Endothelial cell of umbilical vein (primary cell): ENCODE data around the gene MAGED4B. TPM values are rescaled to one million over a fixed set of nuclear protein-coding genes. Genes with fewer than 3 reads are reported as not detected.
"Not testable (repeated sequence)": the region's sequence is repeated elsewhere in the genome, so short reads cannot be mapped to it uniquely, and the experiment has no call there.

ENCODE experiments used
- Bru-seq: library from RNA; stranded (reverse); fragments of 400-500 nt; gene quantifications from one replicate; lab custom pipeline; 2021; lab: Mats Ljungman, UMichigan
- BruChase-seq, 2 experiments: library from RNA; stranded (reverse); fragments of 400-500 nt; gene quantifications; one replicate each; lab custom pipeline; 2021; lab: Mats Ljungman, UMichigan
- BruUV-seq: library from RNA; stranded (reverse); fragments of 400-500 nt; replicated peaks from 2 replicates; lab custom pipeline; 2021; lab: Mats Ljungman, UMichigan
- CTCF ChIA-PET: fragments of 300-600, 350-600 bp; sonication (Branson Sonifier 250); formaldehyde crosslinking; loops from one replicate; lab custom pipeline; 2021; ENCODE audit warnings: antibody characterized with exemption, inconsistent platforms; lab: Charles Lee
- POLR2A ChIA-PET: fragments of 300-600, 350-600 bp; sonication (Branson Sonifier 250); formaldehyde crosslinking; loops from one replicate; lab custom pipeline; 2021; ENCODE audit warnings: antibody characterized with exemption, inconsistent platforms; lab: Charles Lee
- DNase-seq: peaks from one replicate; pipeline ENCODE4 v3.0.0-alpha.2; 2011; ENCODE audit warnings: low read depth, low spot score
- FAIRE-seq: peaks from 2 replicates; lab custom pipeline; 2011; peaks lifted over from hg19 to GRCh38; lab: Jason Lieb, UNC
- H2AFZ ChIP-seq: 2 replicates; pipeline ENCODE4 v1.6.0; 2012; ENCODE audit warnings: low read depth, low read length, control low read depth, inconsistent platforms
- H3K27ac ChIP-seq: 2 replicates; pipeline ENCODE4 v1.5.1; 2011; ENCODE audit warnings: low read depth, mild to moderate bottlenecking, control low read depth, low read length, moderate library complexity; ENCODE audit not compliant: insufficient read depth
- H3K27me3 ChIP-seq, 2 experiments: 2 replicates each; pipeline versions ENCODE4 v1.6.0 to v1.6.1; 2011; ENCODE audit warnings: low read length in 2 of 2, mixed read lengths in 1 of 2; ENCODE audit not compliant: control insufficient read depth in 2 of 2, insufficient read depth in 2 of 2
- H3K36me3 ChIP-seq, 2 experiments: 2 replicates in 1 of 2; 3 replicates in 1 of 2; pipeline ENCODE4 v1.5.1; 2011; ENCODE audit warnings: low read length in 2 of 2, mild to moderate bottlenecking in 1 of 2, moderate library complexity in 1 of 2; ENCODE audit not compliant: control insufficient read depth in 2 of 2, insufficient read depth in 2 of 2; ENCODE audit errors: extremely low read depth in 1 of 2
- H3K4me1 ChIP-seq: 3 replicates; pipeline ENCODE4 v1.5.1; 2011; ENCODE audit warnings: mild to moderate bottlenecking, low read length; ENCODE audit not compliant: control insufficient read depth, insufficient read depth; ENCODE audit errors: extremely low read depth
- H3K4me2 ChIP-seq: 2 replicates; pipeline ENCODE4 v1.6.1; 2011; ENCODE audit warnings: low read length, control low read depth, mixed read lengths; ENCODE audit not compliant: insufficient read depth
- H3K4me3 ChIP-seq, 3 experiments: fragments of 200-600 bp in 1 of 3; sonication (generic), shearing (Covaris generic) in 1 of 3; replicated peaks in 1 of 3; 2 replicates each; pipeline ENCODE4 v1.5.1; 2011 to 2016; ENCODE audit warnings: control low read depth in 3 of 3, low read length in 3 of 3, mild to moderate bottlenecking in 2 of 3, inconsistent platforms in 1 of 3, low read depth in 1 of 3, moderate library complexity in 1 of 3; ENCODE audit not compliant: insufficient read depth in 1 of 3
- H3K79me2 ChIP-seq: 2 replicates; pipeline ENCODE4 v1.6.0; 2012; ENCODE audit warnings: low read length, inconsistent platforms; ENCODE audit not compliant: control insufficient read depth, insufficient read depth
- H3K9ac ChIP-seq: replicated peaks from 2 replicates; pipeline ENCODE3; 2011; ENCODE audit warnings: low read length, control low read depth; ENCODE audit not compliant: insufficient read depth; ENCODE audit errors: extremely low read depth
- H3K9me1 ChIP-seq: replicated peaks from 3 replicates; pipeline ENCODE4 v1.6.0; 2011; ENCODE audit warnings: mild to moderate bottlenecking, low read length; ENCODE audit not compliant: control insufficient read depth, insufficient read depth; ENCODE audit errors: extremely low read depth
- H3K9me3 ChIP-seq: replicated peaks from 2 replicates; pipeline ENCODE4 v1.5.1; 2012; ENCODE audit warnings: low read length, inconsistent platforms; ENCODE audit not compliant: control insufficient read depth, insufficient read depth
- H4K20me1 ChIP-seq: replicated peaks from 2 replicates; pipeline ENCODE3; 2011; ENCODE audit warnings: mild to moderate bottlenecking, low read length; ENCODE audit not compliant: control insufficient read depth, insufficient read depth; ENCODE audit errors: extremely low read depth
- CTCF ChIP-seq, 2 donors: IDR thresholded peaks; 1 replicate in 1 of 2; 2 replicates in 1 of 2; pipeline ENCODE4 v1.5.1; 2011; ENCODE audit warnings: low read length in 2 of 2, mild to moderate bottlenecking in 2 of 2, moderate library complexity in 2 of 2, control low read depth in 1 of 2, inconsistent platforms in 1 of 2, low read depth in 1 of 2; ENCODE audit not compliant: insufficient read depth in 1 of 2; ENCODE audit errors: extremely low read depth in 1 of 2
- FOS ChIP-seq: IDR thresholded peaks from 2 replicates; pipeline ENCODE4 v1.6.1; 2011; ENCODE audit warnings: mild to moderate bottlenecking, low read length, moderate library complexity, borderline replicate concordance; ENCODE audit not compliant: insufficient read depth
- JUN ChIP-seq: IDR thresholded peaks from 2 replicates; pipeline ENCODE4 v1.6.1; 2011; ENCODE audit warnings: borderline replicate concordance, low read depth; ENCODE audit not compliant: insufficient read length, insufficient read depth
- MYC ChIP-seq: IDR thresholded peaks from one replicate; pipeline ENCODE4 v1.6.1; 2011; ENCODE audit warnings: mild to moderate bottlenecking, low read depth, low read length
- POLR2A ChIP-seq: IDR thresholded peaks from 2 replicates; pipeline ENCODE4 v1.6.1; 2012; ENCODE audit warnings: low read depth, mild to moderate bottlenecking, control low read depth, low read length
- POLR2AphosphoS5 ChIP-seq: IDR thresholded peaks from 2 replicates; pipeline ENCODE4 v1.6.1; 2012; ENCODE audit warnings: low read depth, mild to moderate bottlenecking, control low read depth, low read length, moderate library complexity; ENCODE audit not compliant: insufficient read depth
- dilution Hi-C: fragments of 300-500 bp; cut with MboI; formaldehyde crosslinking; loops from one replicate; pipeline ENCODE4 v1.15.0; 2019; ENCODE audit warnings: low sequenced_read_pairs; ENCODE audit not compliant: extremely low pct_ligation_motif_present
- intact Hi-C: fragments of 100-400 bp; cut with micrococcal nuclease; formaldehyde crosslinking; loops from one replicate; pipeline ENCODE4 v1.10.0; 2022
- long read RNA-seq: library from polyadenylated mRNA; stranded (forward); transcript quantifications from one replicate; pipeline ENCODE4 v2.0.0, GENCODE V29; 2021
- polyA minus RNA-seq, 3 experiments: library from RNA; depleted of rRNA, polyadenylated mRNA; stranded (reverse); fragments of >200 nt; gene quantifications; 1 replicate in 1 of 3; 2 replicates in 2 of 3; pipeline ENCODE4 v1.2.3, GENCODE V29; 2011
- polyA plus RNA-seq, 4 experiments: library from polyadenylated mRNA; depleted of rRNA in 3 of 4; stranded (reverse) in 3 of 4; unstranded in 1 of 4; fragments of >200 nt; gene quantifications; 2 replicates each; pipeline versions ENCODE4 v1.2.1 to v1.2.3, GENCODE V29; 2011 to 2012; ENCODE audit warnings: missing spikeins in 1 of 4
- total RNA-seq: library from RNA; stranded (reverse); gene quantifications from 2 replicates; pipeline ENCODE4 v1.2.3, GENCODE V29; 2021

The MAGED4B gene
- 23.0 and 46.9 TPM in 2 replicates for total RNA-seq
- polyA plus RNA-seq: 29.5 and 34.6 TPM in 2 replicates
- polyA plus RNA-seq (2011; cell fraction: cytosol; rRNA removed): 16.0 and 19.0 TPM in 2 replicates
- 67.7 and 119 TPM in 2 replicates for polyA plus RNA-seq (2011; cell fraction: nucleus; rRNA removed)
- polyA plus RNA-seq (2012): 34.2 and 38.4 TPM in 2 replicates
- polyA minus RNA-seq: 7.0 and 19.1 TPM in 2 replicates
- not detected for polyA minus RNA-seq (2011; cell fraction: cytosol; rRNA and poly(A)+ RNA removed)
- 10.5 and 20.6 TPM in 2 replicates for polyA minus RNA-seq (2011; cell fraction: nucleus; rRNA and poly(A)+ RNA removed)
- not detected for Bru-seq, nascent RNA
- BruChase-seq, experiment 1, labeled RNA remaining after a 6-hour chase: percentile 10 among the genes with signal in this experiment
- BruChase-seq, experiment 2, labeled RNA remaining after a 2-hour chase: percentile 10 among the genes with signal in this experiment
- long read RNA-seq, transcript MAGED4B-201 (13 exons, 2,578 nt): major isoform, 14 of 44 reads
- long read RNA-seq, transcript MAGED4B-211 (13 exons, 2,482 nt): minor isoform, 9 of 44 reads
- long read RNA-seq, partial matches to known transcripts: 4 of 44 reads
- long read RNA-seq, other reads (novel, unspliced or antisense): 17 of 44 reads

GRCh38 chrX:52068666-52069640, at the start of gene MAGED4B:
Gene MAGED4B, minus strand, starts transcription at chrX:52069183. Its CDS starts 1,011 bp downstream, at chrX:52068172.
- H4K20me1 ChIP-seq, H3K79me2 ChIP-seq, H3K4me1 ChIP-seq, H3K27ac ChIP-seq, H3K9me1 ChIP-seq, H3K9me3 ChIP-seq, BruUV-seq, H3K4me2 ChIP-seq, H3K36me3 ChIP-seq, intact Hi-C loops, H3K9ac ChIP-seq, DNase-seq, CTCF ChIA-PET, dilution Hi-C loops, POLR2A ChIA-PET, H3K27me3 ChIP-seq, H3K4me3 ChIP-seq, H2AFZ ChIP-seq: not testable (repeated sequence)
- peak; percentile 40 for FAIRE-seq

- H2AFZ ChIP-seq: no peak overlapping the region
- H3K36me3 ChIP-seq: no peaks in the 10 kb centered on the region
- POLR2A ChIA-PET: no interaction called here
- H3K79me2 ChIP-seq: no peaks in the 10 kb centered on the region
- no TSS peak for BruUV-seq
- no peaks in the 10 kb centered on the region for H3K9me3 ChIP-seq
- no peaks in the 10 kb centered on the region for H3K4me1 ChIP-seq
- DNase-seq (no peak), FAIRE-seq (no peak)
- no peaks in the 10 kb centered on the region for H3K9me1 ChIP-seq
- TF ChIP-seq CTCF (IDR thresholded peaks at IDR 0.05; ENCODE audit: extremely low read depth in 1 of 2, insufficient read depth in 1 of 2, low read depth in 1 of 2, low read length in 2 of 2) (no peak), JUN (no peak), MYC (no peak), POLR2AphosphoS5 (no peak), POLR2A (no peak), FOS (no peak)
- H3K4me2 ChIP-seq: no peak overlapping the region
- intact Hi-C loops: no loop called here
- H3K4me3 ChIP-seq: no peak overlapping the region
- H3K27me3 ChIP-seq: no peaks in the 10 kb centered on the region
- CTCF ChIA-PET: no interaction called here
- no peak overlapping the region for H3K9ac ChIP-seq
- dilution Hi-C loops: no loop called here
- no peaks in the 10 kb centered on the region for H4K20me1 ChIP-seq
- H3K27ac ChIP-seq: no peak overlapping the region
Observed at GRCh38 chrX:52118262-52118661, 49.3 kb upstream of the MAGED4B start.
